ENCODE measurements around the gene POU2AF2. TPM values are rescaled to one million over a fixed set of nuclear protein-coding genes. Genes with fewer than 3 reads are reported as not detected.

Gene POU2AF2
- total RNA-seq, 1 donor: not detected

DNA sequence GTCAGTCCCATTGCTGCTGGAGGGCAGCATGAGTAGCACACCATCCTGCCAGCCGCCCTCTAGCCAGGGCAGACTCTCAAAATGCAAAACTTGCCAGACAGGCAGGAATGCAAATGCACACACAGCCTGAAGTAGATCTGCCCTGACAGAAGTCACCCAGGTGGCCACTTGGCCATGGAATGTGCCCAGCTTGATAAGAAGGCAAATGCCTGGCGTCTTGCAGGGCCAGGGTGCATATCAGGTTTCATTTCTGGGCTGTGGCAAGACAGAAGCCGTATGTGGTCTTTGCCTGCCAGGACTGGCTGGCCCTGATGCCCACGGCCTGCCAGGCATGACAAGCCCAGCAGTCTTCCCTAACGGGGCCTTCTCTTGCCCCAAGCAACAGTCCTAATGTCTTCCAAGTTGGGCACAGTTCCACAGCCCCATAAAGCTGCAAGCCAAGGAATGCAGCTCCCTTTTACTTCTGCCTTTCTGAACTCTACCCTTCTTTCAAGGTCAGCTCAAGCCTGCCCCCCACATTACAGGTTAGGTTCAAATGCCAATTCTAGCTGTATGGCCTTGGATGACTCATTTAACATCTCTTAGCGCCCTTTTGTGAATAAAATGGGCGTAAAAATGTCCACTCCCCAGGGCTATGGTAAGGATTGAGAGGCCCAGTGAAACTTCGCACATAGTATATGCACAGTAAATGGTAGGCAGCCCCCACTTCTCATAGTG is 82.5 kb downstream of the POU2AF2 start:
- no peaks in the 10 kb centered on the region for H3K79me2 ChIP-seq (ENCODE audit: insufficient read depth, low read length)
- H3K4me2 ChIP-seq (ENCODE audit: insufficient read depth, low read length): no peak overlapping the region
- H3K4me3 ChIP-seq (ENCODE audit: insufficient read depth, low read length): no peak overlapping the region
- no peaks in the 10 kb centered on the region for H4K20me1 ChIP-seq (ENCODE audit: insufficient read depth, low read length)
- H3K27me3 ChIP-seq (ENCODE audit: insufficient read depth, low read length): peaks cover 5% of the 10 kb centered on the region
- H3K9me3 ChIP-seq (ENCODE audit: low read depth, low read length): no peaks in the 10 kb centered on the region
- peaks cover 17% of the 10 kb centered on the region for H3K4me1 ChIP-seq (ENCODE audit: insufficient read depth, low read length)
- no peak for DNase-seq (ENCODE audit: insufficient read length, low spot score, missing footprints)
- H3K36me3 ChIP-seq (ENCODE audit: insufficient read depth, low read length): no peaks in the 10 kb centered on the region
- TF ChIP-seq, protein P1, sequence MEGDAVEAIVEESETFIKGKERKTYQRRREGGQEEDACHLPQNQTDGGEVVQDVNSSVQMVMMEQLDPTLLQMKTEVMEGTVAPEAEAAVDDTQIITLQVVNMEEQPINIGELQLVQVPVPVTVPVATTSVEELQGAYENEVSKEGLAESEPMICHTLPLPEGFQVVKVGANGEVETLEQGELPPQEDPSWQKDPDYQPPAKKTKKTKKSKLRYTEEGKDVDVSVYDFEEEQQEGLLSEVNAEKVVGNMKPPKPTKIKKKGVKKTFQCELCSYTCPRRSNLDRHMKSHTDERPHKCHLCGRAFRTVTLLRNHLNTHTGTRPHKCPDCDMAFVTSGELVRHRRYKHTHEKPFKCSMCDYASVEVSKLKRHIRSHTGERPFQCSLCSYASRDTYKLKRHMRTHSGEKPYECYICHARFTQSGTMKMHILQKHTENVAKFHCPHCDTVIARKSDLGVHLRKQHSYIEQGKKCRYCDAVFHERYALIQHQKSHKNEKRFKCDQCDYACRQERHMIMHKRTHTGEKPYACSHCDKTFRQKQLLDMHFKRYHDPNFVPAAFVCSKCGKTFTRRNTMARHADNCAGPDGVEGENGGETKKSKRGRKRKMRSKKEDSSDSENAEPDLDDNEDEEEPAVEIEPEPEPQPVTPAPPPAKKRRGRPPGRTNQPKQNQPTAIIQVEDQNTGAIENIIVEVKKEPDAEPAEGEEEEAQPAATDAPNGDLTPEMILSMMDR (IDR thresholded peaks at IDR 0.05; ENCODE audit: extremely low read depth, low read depth, low read length): no peak
- no peak overlapping the region for H2AFZ ChIP-seq (ENCODE audit: low read length)
- H3K27ac ChIP-seq (ENCODE audit: low read depth, low read length): no peak overlapping the region

DNA sequence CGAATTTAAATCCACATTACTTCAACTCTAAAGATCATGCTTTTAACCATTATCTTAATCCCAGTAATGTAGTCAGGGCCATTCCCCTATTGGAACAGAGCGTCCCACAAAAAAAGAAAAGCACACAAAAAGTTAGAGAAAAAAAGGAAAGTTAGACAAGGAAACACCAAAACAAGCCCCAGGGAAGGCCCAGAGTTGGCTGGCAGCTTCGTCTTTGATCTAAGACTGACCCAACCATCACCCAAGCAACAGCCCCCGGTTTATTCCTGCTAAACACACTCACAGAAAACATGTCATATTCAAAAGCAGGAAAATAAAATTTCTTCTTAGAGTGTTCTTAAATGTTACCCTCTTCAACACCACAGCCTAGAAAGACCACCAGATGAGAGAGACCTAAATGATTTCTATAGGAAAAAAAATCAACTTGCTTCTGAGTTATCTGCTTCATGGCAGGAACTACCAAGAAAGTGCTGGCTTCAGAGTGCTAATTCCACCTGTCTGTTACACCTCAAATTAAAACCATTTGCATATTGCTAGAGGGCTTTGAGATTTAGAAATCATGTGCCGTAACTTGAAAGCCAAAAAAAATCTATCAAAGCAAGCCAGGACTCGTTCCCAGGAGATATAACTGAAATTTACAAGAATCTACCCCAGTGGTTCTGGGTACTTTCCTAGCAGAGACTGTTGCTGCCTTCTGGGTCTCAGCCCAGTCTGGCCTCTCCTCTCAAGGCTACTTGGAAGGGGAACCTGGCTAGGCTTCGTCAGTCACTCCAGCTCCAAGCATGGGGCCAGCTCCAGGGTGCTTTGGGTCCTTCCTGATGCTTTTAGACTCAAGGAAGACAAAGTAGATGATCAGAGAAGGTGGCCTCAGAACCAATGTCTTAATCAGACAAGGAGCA is 84.0 kb downstream of the POU2AF2 start:
- H3K27me3 ChIP-seq (ENCODE audit: insufficient read depth, low read length): no peaks in the 10 kb centered on the region
- no peak overlapping the region for H2AFZ ChIP-seq (ENCODE audit: low read length)
- no peaks in the 10 kb centered on the region for H4K20me1 ChIP-seq (ENCODE audit: insufficient read depth, low read length)
- no peak overlapping the region for H3K4me2 ChIP-seq (ENCODE audit: insufficient read depth, low read length)
- H3K27ac ChIP-seq (ENCODE audit: low read depth, low read length): no peak overlapping the region
- no peak overlapping the region for H3K4me3 ChIP-seq (ENCODE audit: insufficient read depth, low read length)
- H3K36me3 ChIP-seq (ENCODE audit: insufficient read depth, low read length): no peaks in the 10 kb centered on the region
- TF ChIP-seq, protein P1 (IDR thresholded peaks at IDR 0.05; ENCODE audit: extremely low read depth, low read depth, low read length): no peak
- peaks cover 10% of the 10 kb centered on the region for H3K4me1 ChIP-seq (ENCODE audit: insufficient read depth, low read length)
- no peaks in the 10 kb centered on the region for H3K9me3 ChIP-seq (ENCODE audit: low read depth, low read length)
- DNase-seq (ENCODE audit: insufficient read length, low spot score, missing footprints): no peak
- H3K79me2 ChIP-seq (ENCODE audit: insufficient read depth, low read length): no peaks in the 10 kb centered on the region

DNA sequence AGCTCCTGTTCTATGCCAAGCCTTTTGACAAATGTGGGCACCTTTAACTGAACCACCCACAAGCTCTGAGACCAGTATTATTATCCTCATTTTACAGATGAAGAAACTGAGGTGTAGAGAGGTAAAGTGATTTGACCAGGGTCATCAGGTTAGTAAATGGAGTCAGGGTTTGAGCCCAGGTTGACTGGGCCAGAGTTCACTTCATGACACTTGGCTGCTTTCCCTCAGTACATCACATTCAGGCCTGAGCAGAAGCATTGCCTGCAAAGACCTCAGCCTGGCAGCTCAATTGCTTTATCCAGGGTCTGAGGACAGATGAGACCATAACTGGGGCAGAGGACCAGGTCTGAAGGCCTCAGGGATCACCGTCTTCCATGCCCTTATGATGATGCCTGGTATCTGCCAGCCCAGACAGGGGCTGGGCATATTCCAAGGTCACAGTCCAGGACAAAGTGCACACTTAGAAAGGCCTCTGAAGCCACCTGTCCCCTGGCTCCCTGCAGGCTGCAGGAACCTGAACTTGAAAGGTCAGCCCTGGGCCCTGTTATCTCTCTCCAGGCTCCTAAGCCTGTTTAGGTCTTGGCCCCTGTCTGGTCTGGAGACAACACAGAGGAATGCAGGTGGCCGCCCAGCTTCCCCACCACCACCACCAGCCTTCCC is 84.8 kb downstream of the POU2AF2 start:
- Histone ChIP-seq H3K36me3 (ENCODE audit: insufficient read depth, low read length) (no peaks in the 10 kb centered on the region), H3K27ac (ENCODE audit: low read depth, low read length) (no peak overlapping the region), H2AFZ (ENCODE audit: low read length) (no peak overlapping the region), H3K9me3 (ENCODE audit: low read depth, low read length) (no peaks in the 10 kb centered on the region), H4K20me1 (ENCODE audit: insufficient read depth, low read length) (no peaks in the 10 kb centered on the region), H3K4me3 (ENCODE audit: insufficient read depth, low read length) (no peak overlapping the region), H3K27me3 (ENCODE audit: insufficient read depth, low read length) (no peaks in the 10 kb centered on the region), H3K79me2 (ENCODE audit: insufficient read depth, low read length) (no peaks in the 10 kb centered on the region), H3K4me1 (ENCODE audit: insufficient read depth, low read length) (peaks cover 7% of the 10 kb centered on the region), H3K4me2 (ENCODE audit: insufficient read depth, low read length) (no peak overlapping the region)
- TF ChIP-seq, protein P1 (IDR thresholded peaks at IDR 0.05; ENCODE audit: extremely low read depth, low read depth, low read length): no peak
- DNase-seq (ENCODE audit: insufficient read length, low spot score, missing footprints): no peak

Measured in osteoblast (primary cell).